GM12864 (cell line): Measurements from ENCODE around the gene CRTC1.

Experiments used
- DNase-seq: peaks from one replicate; pipeline ENCODE4 v3.0.0-alpha.2; 2011; ENCODE audit warnings: low read depth
- H3K4me3 ChIP-seq: 2 replicates; pipeline ENCODE4 v1.5.1; 2011; ENCODE audit warnings: mild to moderate bottlenecking, low read depth, low read length, control low read depth
- CTCF ChIP-seq: IDR thresholded peaks from 2 replicates; pipeline ENCODE4 v1.5.1; 2011; ENCODE audit warnings: low read depth, mild to moderate bottlenecking, moderate library complexity, low read length, control low read depth, inconsistent platforms; ENCODE audit errors: missing control alignments

CRTC1 gene

GRCh38 chr19:18737954-18738351 is 54.5 kb downstream of the CRTC1 start:
- no peak for TF ChIP-seq CTCF

GRCh38 chr19:18738961-18739690 is 55.6 kb downstream of the CRTC1 start:
- DNase-seq, result no peak

More at GRCh38 chr19:18737954-18738351, 54.5 kb downstream of the CRTC1 start:
- no peak for DNase-seq
- no peak overlapping the region for H3K4me3 ChIP-seq

GRCh38 chr19:18741124-18742121 is 57.9 kb downstream of the CRTC1 start:
- TF ChIP-seq CTCF, result no peak
- H3K4me3 ChIP-seq, result no peak overlapping the region
- DNase-seq, result no peak

More at GRCh38 chr19:18738961-18739690, 55.6 kb downstream of the CRTC1 start:
- no peak for TF ChIP-seq CTCF
- H3K4me3 ChIP-seq, result no peak overlapping the region

- DNase-seq, result no peak
- TF ChIP-seq CTCF, result no peak
- H3K4me3 ChIP-seq, result no peak overlapping the region
Measured at GRCh38 chr19:18742324-18742723, 58.8 kb downstream of the CRTC1 start.

- H3K4me3 ChIP-seq, result no peak overlapping the region
- no peak for DNase-seq
- TF ChIP-seq CTCF, result no peak
Measured at GRCh38 chr19:18742838-18743783, 59.6 kb downstream of the CRTC1 start.

- no peak overlapping the region for H3K4me3 ChIP-seq
- DNase-seq, result no peak
- no peak for TF ChIP-seq CTCF
Measured at GRCh38 chr19:18743784-18744418, 60.4 kb downstream of the CRTC1 start.
